Measurements from ENCODE around the gene ELSPBP1. TPM values are rescaled to one million over a fixed set of nuclear protein-coding genes. Genes with fewer than 3 reads are reported as not detected.

Gene ELSPBP1
- total and polyA plus RNA-seq, 3 experiments from 2014 or later = not detected

GRCh38 chr19:47998800-47999199 lies 4.4 kb downstream of the ELSPBP1 start:
- Histone ChIP-seq H3K27me3 (ENCODE audit: insufficient read depth, low read length, poor library complexity, severe bottlenecking) (no peaks in the 10 kb centered on the region), H3K36me3 (ENCODE audit: insufficient read depth, low read length) (no peaks in the 10 kb centered on the region), H3K27ac (ENCODE audit: low read depth, low read length) (no peak overlapping the region), H3K4me3 (ENCODE audit: low read length) (no peak overlapping the region), H3K9me3 (ENCODE audit: low read length) (no peaks in the 10 kb centered on the region), H3K4me1 (ENCODE audit: insufficient read depth, low read length) (no peaks in the 10 kb centered on the region)
- Mint-ChIP-seq H3K9me3 (peaks cover 0 to 1% (median 0%) of the 10 kb centered on the region in 5 donors), H3K4me1 (no peaks in the 10 kb centered on the region), H3K27ac (no peak overlapping the region), H3K36me3 (no peaks in the 10 kb centered on the region), H3K27me3 (peaks cover 12 to 37% of the 10 kb centered on the region in 2 donors), H3K4me3 (no peak overlapping the region)
- DNase-seq = no peak
- CTCF ChIA-PET = no interaction called here
- POLR2A ChIA-PET = no interaction called here

GRCh38 chr19:48000846-48001245 lies 6.4 kb downstream of the ELSPBP1 start:
- no peaks in the 10 kb centered on the region for H3K9me3 ChIP-seq (ENCODE audit: low read length)
- H3K4me3 ChIP-seq (ENCODE audit: low read length) = no peak overlapping the region
- H3K27me3 ChIP-seq (ENCODE audit: insufficient read depth, low read length, poor library complexity, severe bottlenecking) = no peaks in the 10 kb centered on the region
- no peaks in the 10 kb centered on the region for H3K4me1 Mint-ChIP-seq
- H3K9me3 Mint-ChIP-seq = peaks cover 0 to 5% (median 0%) of the 10 kb centered on the region in 5 donors
- POLR2A ChIA-PET = no interaction called here
- CTCF ChIA-PET = no interaction called here
- no peaks in the 10 kb centered on the region for H3K36me3 ChIP-seq (ENCODE audit: insufficient read depth, low read length)
- no peaks in the 10 kb centered on the region for H3K36me3 Mint-ChIP-seq
- H3K4me1 ChIP-seq (ENCODE audit: insufficient read depth, low read length) = no peaks in the 10 kb centered on the region
- no peak for DNase-seq
- no peak overlapping the region for H3K4me3 Mint-ChIP-seq
- H3K27ac Mint-ChIP-seq = no peak overlapping the region
- H3K27me3 Mint-ChIP-seq = peaks cover 15 to 39% of the 10 kb centered on the region in 2 donors
- H3K27ac ChIP-seq (ENCODE audit: low read depth, low read length) = no peak overlapping the region

GRCh38 chr19:48004236-48004635 lies 9.8 kb downstream of the ELSPBP1 start:
- no peaks in the 10 kb centered on the region for H3K36me3 ChIP-seq (ENCODE audit: insufficient read depth, low read length)
- H3K27ac ChIP-seq (ENCODE audit: low read depth, low read length) = no peak overlapping the region
- Mint-ChIP-seq H3K27ac (no peak overlapping the region), H3K4me3 (no peak overlapping the region), H3K36me3 (no peaks in the 10 kb centered on the region), H3K27me3 (peaks cover 19 to 51% of the 10 kb centered on the region in 2 donors), H3K9me3 (peaks cover 0 to 7% (median 4%) of the 10 kb centered on the region in 5 donors), H3K4me1 (no peaks in the 10 kb centered on the region)
- no peaks in the 10 kb centered on the region for H3K4me1 ChIP-seq (ENCODE audit: insufficient read depth, low read length)
- H3K27me3 ChIP-seq (ENCODE audit: insufficient read depth, low read length, poor library complexity, severe bottlenecking) = no peaks in the 10 kb centered on the region
- H3K9me3 ChIP-seq (ENCODE audit: low read length) = no peaks in the 10 kb centered on the region
- DNase-seq = no peak
- ChIA-PET POLR2A (no interaction called here), CTCF (no interaction called here)
- no peak overlapping the region for H3K4me3 ChIP-seq (ENCODE audit: low read length)

- Mint-ChIP-seq H3K27me3 (peaks cover 14 to 58% of the 10 kb centered on the region in 2 donors), H3K4me3 (no peak overlapping the region), H3K4me1 (no peaks in the 10 kb centered on the region), H3K27ac (no peak overlapping the region), H3K9me3 (peaks cover 0 to 7% (median 5%) of the 10 kb centered on the region in 5 donors), H3K36me3 (no peaks in the 10 kb centered on the region)
- no peak overlapping the region for H3K4me3 ChIP-seq (ENCODE audit: low read length)
- DNase-seq = no peak
- ChIA-PET CTCF (no interaction called here), POLR2A (no interaction called here)
- H3K27ac ChIP-seq (ENCODE audit: low read depth, low read length) = no peak overlapping the region
- no peaks in the 10 kb centered on the region for H3K9me3 ChIP-seq (ENCODE audit: low read length)
- H3K36me3 ChIP-seq (ENCODE audit: insufficient read depth, low read length) = no peaks in the 10 kb centered on the region
- no peaks in the 10 kb centered on the region for H3K4me1 ChIP-seq (ENCODE audit: insufficient read depth, low read length)
- H3K27me3 ChIP-seq (ENCODE audit: insufficient read depth, low read length, poor library complexity, severe bottlenecking) = no peaks in the 10 kb centered on the region
These were observed 12.3 kb downstream of the ELSPBP1 start for GRCh38 chr19:48006762-48007161.

- Mint-ChIP-seq H3K4me3 (no peak overlapping the region), H3K9me3 (peaks cover 0 to 7% (median 3%) of the 10 kb centered on the region in 5 donors), H3K36me3 (no peaks in the 10 kb centered on the region), H3K27ac (no peak overlapping the region), H3K4me1 (no peaks in the 10 kb centered on the region), H3K27me3 (peaks cover 9 to 39% of the 10 kb centered on the region in 2 donors)
- DNase-seq = no peak
- Histone ChIP-seq H3K4me3 (ENCODE audit: low read length) (no peak overlapping the region), H3K9me3 (ENCODE audit: low read length) (no peaks in the 10 kb centered on the region), H3K27me3 (ENCODE audit: insufficient read depth, low read length, poor library complexity, severe bottlenecking) (no peaks in the 10 kb centered on the region), H3K36me3 (ENCODE audit: insufficient read depth, low read length) (no peaks in the 10 kb centered on the region), H3K4me1 (ENCODE audit: insufficient read depth, low read length) (no peaks in the 10 kb centered on the region), H3K27ac (ENCODE audit: low read depth, low read length) (no peak overlapping the region)
- CTCF ChIA-PET = no interaction called here
- POLR2A ChIA-PET = no interaction called here
These were observed 16.7 kb downstream of the ELSPBP1 start for GRCh38 chr19:48010932-48011758.

GRCh38 chr19:48020686-48021085 lies 26.3 kb downstream of the ELSPBP1 start:
- Mint-ChIP-seq H3K27me3 (peaks cover 21 to 57% of the 10 kb centered on the region in 2 donors), H3K27ac (no peak overlapping the region), H3K4me1 (no peaks in the 10 kb centered on the region), H3K9me3 (no peaks in the 10 kb centered on the region), H3K36me3 (no peaks in the 10 kb centered on the region), H3K4me3 (no peak overlapping the region)
- Histone ChIP-seq H3K4me3 (ENCODE audit: low read length) (no peak overlapping the region), H3K9me3 (ENCODE audit: low read length) (no peaks in the 10 kb centered on the region), H3K27ac (ENCODE audit: low read depth, low read length) (no peak overlapping the region), H3K4me1 (ENCODE audit: insufficient read depth, low read length) (no peaks in the 10 kb centered on the region), H3K27me3 (ENCODE audit: insufficient read depth, low read length, poor library complexity, severe bottlenecking) (no peaks in the 10 kb centered on the region), H3K36me3 (ENCODE audit: insufficient read depth, low read length) (no peaks in the 10 kb centered on the region)
- POLR2A ChIA-PET = no interaction called here
- no peak for DNase-seq
- CTCF ChIA-PET = no interaction called here

- Mint-ChIP-seq H3K36me3 (no peaks in the 10 kb centered on the region), H3K27me3 (peaks cover 24 to 60% of the 10 kb centered on the region in 2 donors), H3K27ac (no peak overlapping the region), H3K9me3 (no peaks in the 10 kb centered on the region), H3K4me1 (no peaks in the 10 kb centered on the region), H3K4me3 (no peak overlapping the region)
- H3K27me3 ChIP-seq (ENCODE audit: insufficient read depth, low read length, poor library complexity, severe bottlenecking) = no peaks in the 10 kb centered on the region
- no peaks in the 10 kb centered on the region for H3K4me1 ChIP-seq (ENCODE audit: insufficient read depth, low read length)
- no peaks in the 10 kb centered on the region for H3K36me3 ChIP-seq (ENCODE audit: insufficient read depth, low read length)
- ChIA-PET POLR2A (no interaction called here), CTCF (no interaction called here)
- no peak for DNase-seq
- no peaks in the 10 kb centered on the region for H3K9me3 ChIP-seq (ENCODE audit: low read length)
- H3K4me3 ChIP-seq (ENCODE audit: low read length) = no peak overlapping the region
- no peak overlapping the region for H3K27ac ChIP-seq (ENCODE audit: low read depth, low read length)
These were observed 28.6 kb downstream of the ELSPBP1 start for GRCh38 chr19:48023011-48023410.

- Histone ChIP-seq H3K27me3 (ENCODE audit: insufficient read depth, low read length, poor library complexity, severe bottlenecking) (no peaks in the 10 kb centered on the region), H3K4me1 (ENCODE audit: insufficient read depth, low read length) (no peaks in the 10 kb centered on the region), H3K4me3 (ENCODE audit: low read length) (no peak overlapping the region), H3K36me3 (ENCODE audit: insufficient read depth, low read length) (no peaks in the 10 kb centered on the region), H3K27ac (ENCODE audit: low read depth, low read length) (no peak overlapping the region), H3K9me3 (ENCODE audit: low read length) (no peaks in the 10 kb centered on the region)
- no peak for DNase-seq
- H3K4me3 Mint-ChIP-seq = no peak overlapping the region
- ChIA-PET POLR2A (no interaction called here), CTCF (no interaction called here)
- no peaks in the 10 kb centered on the region for H3K4me1 Mint-ChIP-seq
- H3K9me3 Mint-ChIP-seq = no peaks in the 10 kb centered on the region
- H3K36me3 Mint-ChIP-seq = no peaks in the 10 kb centered on the region
- peaks cover 24 to 57% of the 10 kb centered on the region in 2 donors for H3K27me3 Mint-ChIP-seq
- no peak overlapping the region for H3K27ac Mint-ChIP-seq
These were observed 29.1 kb downstream of the ELSPBP1 start for GRCh38 chr19:48023518-48023917.

Measured in CD8-positive, alpha-beta memory T cell (primary cell).